Nephron progenitor cell (in vitro differentiated cells): ENCODE measurements around the gene PTPN21.

Source experiments
- DNase-seq: peaks from one replicate; pipeline ENCODE4 v3.0.0; 2021
- H3K27ac Mint-ChIP-seq: 2 replicates; pipeline ENCODE4 v1.8.0; 2021; ENCODE audit warnings: mild to moderate bottlenecking, moderate library complexity, mixed read lengths
- H3K27me3 Mint-ChIP-seq: 2 replicates; pipeline ENCODE4 v1.8.0; 2021; ENCODE audit warnings: mild to moderate bottlenecking, low read depth, mixed read lengths; ENCODE audit not compliant: poor library complexity
- H3K36me3 Mint-ChIP-seq: 2 replicates; pipeline ENCODE4 v1.8.0; 2021; ENCODE audit warnings: low read depth, mixed read lengths
- H3K4me1 Mint-ChIP-seq: 2 replicates; pipeline ENCODE4 v1.8.0; 2021; ENCODE audit warnings: mixed read lengths
- H3K4me3 Mint-ChIP-seq: 2 replicates; pipeline ENCODE4 v1.8.0; 2021; ENCODE audit warnings: mild to moderate bottlenecking, moderate library complexity, mixed read lengths
- H3K9me3 Mint-ChIP-seq: 2 replicates; pipeline ENCODE4 v1.8.0; 2021; ENCODE audit warnings: mild to moderate bottlenecking, moderate library complexity, mixed read lengths
- TF ChIP-seq, protein P1 (sequence below): fragments of 200-600 bp; sonication (generic); IDR thresholded peaks from 2 replicates; pipeline ENCODE4 v1.5.0; 2021; ENCODE audit warnings: antibody characterized with exemption

The PTPN21 gene

GRCh38 chr14:88470542-88471440, 84.0 kb downstream of the PTPN21 start:
- TF ChIP-seq, protein P1, sequence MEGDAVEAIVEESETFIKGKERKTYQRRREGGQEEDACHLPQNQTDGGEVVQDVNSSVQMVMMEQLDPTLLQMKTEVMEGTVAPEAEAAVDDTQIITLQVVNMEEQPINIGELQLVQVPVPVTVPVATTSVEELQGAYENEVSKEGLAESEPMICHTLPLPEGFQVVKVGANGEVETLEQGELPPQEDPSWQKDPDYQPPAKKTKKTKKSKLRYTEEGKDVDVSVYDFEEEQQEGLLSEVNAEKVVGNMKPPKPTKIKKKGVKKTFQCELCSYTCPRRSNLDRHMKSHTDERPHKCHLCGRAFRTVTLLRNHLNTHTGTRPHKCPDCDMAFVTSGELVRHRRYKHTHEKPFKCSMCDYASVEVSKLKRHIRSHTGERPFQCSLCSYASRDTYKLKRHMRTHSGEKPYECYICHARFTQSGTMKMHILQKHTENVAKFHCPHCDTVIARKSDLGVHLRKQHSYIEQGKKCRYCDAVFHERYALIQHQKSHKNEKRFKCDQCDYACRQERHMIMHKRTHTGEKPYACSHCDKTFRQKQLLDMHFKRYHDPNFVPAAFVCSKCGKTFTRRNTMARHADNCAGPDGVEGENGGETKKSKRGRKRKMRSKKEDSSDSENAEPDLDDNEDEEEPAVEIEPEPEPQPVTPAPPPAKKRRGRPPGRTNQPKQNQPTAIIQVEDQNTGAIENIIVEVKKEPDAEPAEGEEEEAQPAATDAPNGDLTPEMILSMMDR = no peak
- H3K4me3 Mint-ChIP-seq = no peak overlapping the region
- H3K4me1 Mint-ChIP-seq = no peaks in the 10 kb centered on the region
- H3K27me3 Mint-ChIP-seq = no peaks in the 10 kb centered on the region
- H3K36me3 Mint-ChIP-seq = peaks cover 81% of the 10 kb centered on the region
- H3K27ac Mint-ChIP-seq = no peak overlapping the region
- no peak for DNase-seq
- H3K9me3 Mint-ChIP-seq = no peaks in the 10 kb centered on the region

DNA sequence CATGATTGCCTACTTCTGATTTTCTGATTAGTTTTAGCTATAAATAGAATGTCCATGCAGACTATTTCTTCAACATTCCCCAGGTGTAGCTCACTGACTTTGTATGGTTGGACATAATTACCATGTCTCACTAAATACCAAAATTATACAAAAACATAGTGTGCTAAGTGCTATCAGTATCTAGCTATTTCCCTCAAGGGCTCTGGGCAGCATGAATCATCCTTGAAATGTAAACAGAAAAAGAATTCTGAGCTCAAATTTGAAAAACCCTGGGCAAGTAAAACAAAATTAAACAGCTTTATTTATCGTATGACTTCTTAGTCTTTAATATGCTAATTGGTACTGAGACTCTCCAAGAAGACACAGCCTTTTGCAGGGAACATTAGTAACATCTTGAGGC, 86.4 kb downstream of the PTPN21 start:
- TF ChIP-seq, protein P1 = no peak
- DNase-seq = no peak
- H3K4me1 Mint-ChIP-seq = no peaks in the 10 kb centered on the region
- H3K36me3 Mint-ChIP-seq = peaks cover 86% of the 10 kb centered on the region
- H3K27ac Mint-ChIP-seq = no peak overlapping the region
- H3K4me3 Mint-ChIP-seq = no peak overlapping the region
- H3K27me3 Mint-ChIP-seq = no peaks in the 10 kb centered on the region
- peaks cover 5% of the 10 kb centered on the region for H3K9me3 Mint-ChIP-seq

DNA sequence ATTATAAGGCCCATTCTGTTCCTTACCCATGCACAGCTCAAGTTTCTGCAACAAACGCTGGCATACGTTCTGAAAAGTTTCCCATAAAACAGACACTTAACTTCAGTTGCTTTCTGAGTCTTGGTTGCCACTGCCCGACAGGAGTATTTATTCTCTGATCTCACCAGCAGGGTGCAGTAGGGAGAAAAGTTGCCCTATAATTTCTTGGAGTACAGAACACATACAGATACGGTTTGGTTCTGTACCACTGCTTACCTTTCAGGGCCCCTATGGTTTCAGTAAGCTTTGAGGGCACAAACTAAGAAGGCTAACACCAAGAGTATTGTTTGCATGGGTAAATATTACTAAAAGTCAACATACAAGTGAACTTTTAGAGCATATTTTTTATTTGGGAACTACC, 91.5 kb downstream of the PTPN21 start:
- Mint-ChIP-seq H3K36me3 (peaks cover 97% of the 10 kb centered on the region), H3K4me1 (no peaks in the 10 kb centered on the region), H3K4me3 (no peak overlapping the region), H3K27ac (no peak overlapping the region), H3K9me3 (peaks cover 54% of the 10 kb centered on the region), H3K27me3 (peaks cover 6% of the 10 kb centered on the region)
- TF ChIP-seq, protein P1 = peak; percentile 12
- no peak for DNase-seq

GRCh38 chr14:88454886-88455285, 99.9 kb downstream of the PTPN21 start:
- TF ChIP-seq, protein P1 = no peak
- peaks cover 88% of the 10 kb centered on the region for H3K36me3 Mint-ChIP-seq
- H3K27me3 Mint-ChIP-seq = no peaks in the 10 kb centered on the region
- no peaks in the 10 kb centered on the region for H3K4me1 Mint-ChIP-seq
- H3K9me3 Mint-ChIP-seq = peaks cover 58% of the 10 kb centered on the region
- no peak overlapping the region for H3K4me3 Mint-ChIP-seq
- no peak for DNase-seq
- no peak overlapping the region for H3K27ac Mint-ChIP-seq

DNA sequence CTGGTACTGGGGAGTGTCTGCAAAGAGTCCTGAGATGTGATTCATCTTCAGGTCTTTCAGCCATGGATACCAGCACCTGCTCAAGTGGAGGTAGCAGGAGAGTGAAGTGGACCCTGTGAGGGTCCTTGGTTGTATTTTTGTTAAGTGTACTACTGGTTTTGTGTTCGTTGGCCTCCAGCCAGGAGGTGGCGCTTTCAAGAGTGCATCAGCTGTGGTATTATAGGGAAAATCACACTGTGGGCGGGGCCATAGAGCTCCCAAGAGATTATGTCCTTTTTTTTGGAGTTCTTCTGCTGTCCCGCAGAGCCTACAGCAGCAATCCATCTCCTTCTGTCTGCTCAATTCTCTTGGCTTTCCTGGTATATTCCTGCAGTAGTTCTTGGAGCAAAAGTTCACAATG, 102.6 kb downstream of the PTPN21 start:
- DNase-seq = no peak
- Mint-ChIP-seq H3K36me3 (peaks cover 86% of the 10 kb centered on the region), H3K27me3 (no peaks in the 10 kb centered on the region), H3K27ac (no peak overlapping the region), H3K4me3 (no peak overlapping the region), H3K9me3 (peaks cover 46% of the 10 kb centered on the region), H3K4me1 (no peaks in the 10 kb centered on the region)
- TF ChIP-seq, protein P1 = no peak

DNA sequence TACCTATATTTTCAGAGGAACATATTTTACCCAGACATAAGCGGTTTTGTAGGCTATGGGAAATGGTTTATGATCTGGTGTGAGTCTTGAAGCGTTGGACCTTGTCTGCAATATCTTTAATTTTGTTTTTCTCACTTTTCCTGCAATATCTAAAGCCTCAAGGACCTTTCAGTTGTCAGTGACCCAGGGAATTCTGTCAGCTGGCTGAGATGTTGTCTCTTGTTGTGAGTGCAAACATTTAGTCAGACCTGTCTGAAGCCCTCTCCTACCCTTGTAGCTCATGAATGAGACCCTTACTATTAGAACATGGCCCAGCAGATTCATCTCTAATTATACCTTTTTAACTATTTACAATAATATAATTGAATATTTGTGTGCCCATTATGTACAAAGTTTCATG, 115.7 kb downstream of the PTPN21 start:
- TF ChIP-seq, protein P1 = no peak
- no peak for DNase-seq
- no peak overlapping the region for H3K4me3 Mint-ChIP-seq
- peaks cover 38% of the 10 kb centered on the region for H3K9me3 Mint-ChIP-seq
- no peak overlapping the region for H3K27ac Mint-ChIP-seq
- no peaks in the 10 kb centered on the region for H3K4me1 Mint-ChIP-seq
- H3K36me3 Mint-ChIP-seq = peaks cover 88% of the 10 kb centered on the region
- no peaks in the 10 kb centered on the region for H3K27me3 Mint-ChIP-seq
